Lower leg skin (tissue), 4 donors: Measurements from ENCODE around the gene ARL2BP. TPM values are rescaled to one million over a fixed set of nuclear protein-coding genes. Genes with fewer than 3 reads are reported as not detected.

ENCODE experiments used
- DNase-seq, 2 donors: peaks; one replicate each; pipeline ENCODE4 v3.0.0-alpha.2; 2019; ENCODE audit warnings: low spot score in 2 of 2
- H3K4me3 ChIP-seq: fragments of 200-600 bp; sonication (generic); 2 replicates; pipeline ENCODE4 v1.5.1; 2017; ENCODE audit warnings: mild to moderate bottlenecking, low read depth; ENCODE audit not compliant: poor library complexity, severe bottlenecking
- POLR2A ChIP-seq, 2 donors: fragments of 450-650 bp; IDR thresholded peaks; one replicate each; pipeline ENCODE4 v1.6.1; 2016 to 2017; ENCODE audit warnings: antibody characterized with exemption in 2 of 2, mild to moderate bottlenecking in 1 of 2, moderate library complexity in 1 of 2
- WGBS, 2 donors: methylation state at CpG; one replicate each; pipeline ENCODE4 v1.1.5; 2018; 5-methylcytosine and 5-hydroxymethylcytosine counted together
- intact Hi-C: fragments of 100-400 bp; cut with DNase I; formaldehyde crosslinking; loops from one replicate; pipeline ENCODE4 v1.15.0; 2023; ENCODE audit warnings: low total_unique reads
- total RNA-seq, 4 donors: library from RNA; depleted of rRNA; stranded (reverse); fragments of >200 nt; gene quantifications; one replicate each; pipeline ENCODE4 v1.1.0, GENCODE V29; 2016
- TF ChIP-seq, protein P1 (sequence below), 3 donors: fragments of 450-650 bp; IDR thresholded peaks; one replicate each; pipeline ENCODE4 v1.5.1; 2016; ENCODE audit warnings: antibody characterized with exemption in 3 of 3, mild to moderate bottlenecking in 3 of 3, moderate library complexity in 2 of 3

Gene ARL2BP
- total RNA-seq, 4 donors from 2014 or later, result 36.3 to 62.6 (median 48.0) TPM

DNA sequence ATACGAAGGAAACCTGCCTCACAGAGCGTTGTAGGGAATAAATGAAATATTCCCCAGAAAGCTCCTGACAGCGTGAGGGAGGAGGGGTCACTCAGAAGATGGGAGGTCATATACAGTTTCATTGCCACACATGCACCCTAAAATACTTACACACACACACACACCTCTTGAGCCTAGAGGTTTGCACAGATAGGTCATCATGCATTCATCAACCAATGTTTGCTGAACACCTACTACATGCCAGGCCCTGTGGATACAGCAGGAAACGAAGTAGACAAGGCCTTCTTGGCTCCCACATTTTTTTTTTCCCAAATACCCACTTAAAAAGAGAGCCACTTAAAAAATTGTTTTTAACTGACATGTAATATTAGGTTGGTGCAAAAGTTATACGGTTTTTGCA is 40.3 kb downstream of the ARL2BP start:
- intact Hi-C loops, result no loop called here
- DNase-seq, result no peak
- H3K4me3 ChIP-seq, result no peak overlapping the region
- TF ChIP-seq POLR2A (IDR thresholded peaks at IDR 0.05), result no peak
- TF ChIP-seq, protein P1, sequence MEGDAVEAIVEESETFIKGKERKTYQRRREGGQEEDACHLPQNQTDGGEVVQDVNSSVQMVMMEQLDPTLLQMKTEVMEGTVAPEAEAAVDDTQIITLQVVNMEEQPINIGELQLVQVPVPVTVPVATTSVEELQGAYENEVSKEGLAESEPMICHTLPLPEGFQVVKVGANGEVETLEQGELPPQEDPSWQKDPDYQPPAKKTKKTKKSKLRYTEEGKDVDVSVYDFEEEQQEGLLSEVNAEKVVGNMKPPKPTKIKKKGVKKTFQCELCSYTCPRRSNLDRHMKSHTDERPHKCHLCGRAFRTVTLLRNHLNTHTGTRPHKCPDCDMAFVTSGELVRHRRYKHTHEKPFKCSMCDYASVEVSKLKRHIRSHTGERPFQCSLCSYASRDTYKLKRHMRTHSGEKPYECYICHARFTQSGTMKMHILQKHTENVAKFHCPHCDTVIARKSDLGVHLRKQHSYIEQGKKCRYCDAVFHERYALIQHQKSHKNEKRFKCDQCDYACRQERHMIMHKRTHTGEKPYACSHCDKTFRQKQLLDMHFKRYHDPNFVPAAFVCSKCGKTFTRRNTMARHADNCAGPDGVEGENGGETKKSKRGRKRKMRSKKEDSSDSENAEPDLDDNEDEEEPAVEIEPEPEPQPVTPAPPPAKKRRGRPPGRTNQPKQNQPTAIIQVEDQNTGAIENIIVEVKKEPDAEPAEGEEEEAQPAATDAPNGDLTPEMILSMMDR (IDR thresholded peaks at IDR 0.05), result no peak
- WGBS, 2 donors, result 67 to 75% methylated on average over 5 of the region's 5 CpGs

DNA sequence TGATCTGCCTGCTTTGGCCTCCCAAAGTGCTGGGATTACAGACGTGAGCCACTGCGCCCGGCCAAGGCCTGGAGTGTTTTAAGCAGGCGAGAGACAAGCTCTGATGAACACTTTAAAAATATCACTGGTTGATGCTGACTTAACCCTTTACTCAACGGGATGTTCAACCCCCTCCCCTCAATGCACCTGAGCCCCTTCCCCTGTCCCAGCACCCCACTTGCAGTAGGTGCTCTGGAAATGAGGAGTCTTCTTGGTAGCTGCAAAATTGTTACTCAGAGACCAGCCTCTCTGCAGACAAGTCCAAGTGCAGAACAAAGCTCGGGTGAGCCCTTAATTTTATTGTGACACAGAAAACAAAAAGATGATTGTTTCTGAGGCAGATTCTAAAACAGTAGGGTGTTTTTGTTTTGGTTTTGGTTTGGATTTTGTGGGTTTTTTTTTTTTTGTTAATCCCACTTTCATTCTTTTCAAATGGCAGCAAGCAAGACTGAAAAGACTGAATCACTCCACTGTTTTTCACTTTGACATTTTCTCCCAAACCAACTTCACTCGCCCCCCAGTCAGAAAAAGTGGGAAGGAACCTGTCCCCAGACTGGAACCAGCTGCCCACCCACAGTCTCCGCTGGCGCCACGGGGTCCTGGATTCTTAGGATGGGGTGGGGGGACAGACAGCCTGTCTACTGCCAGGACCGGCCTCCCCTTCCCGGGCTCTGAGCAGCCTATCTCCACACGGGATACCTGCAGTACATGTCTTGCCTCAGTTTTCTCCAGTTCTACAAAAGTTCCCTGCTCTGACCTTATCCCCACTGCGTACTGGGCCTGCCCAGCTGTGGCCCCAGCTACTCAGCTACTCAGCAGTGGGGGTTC is 44.6 kb downstream of the ARL2BP start:
- TF ChIP-seq POLR2A (IDR thresholded peaks at IDR 0.05), result no peak
- TF ChIP-seq, protein P1 (IDR thresholded peaks at IDR 0.05), result no peak
- intact Hi-C loops, result no loop called here
- WGBS, 2 donors, result 68% methylated on average over 14 of the region's 14 CpGs
- DNase-seq, result no peak
- no peak overlapping the region for H3K4me3 ChIP-seq

DNA sequence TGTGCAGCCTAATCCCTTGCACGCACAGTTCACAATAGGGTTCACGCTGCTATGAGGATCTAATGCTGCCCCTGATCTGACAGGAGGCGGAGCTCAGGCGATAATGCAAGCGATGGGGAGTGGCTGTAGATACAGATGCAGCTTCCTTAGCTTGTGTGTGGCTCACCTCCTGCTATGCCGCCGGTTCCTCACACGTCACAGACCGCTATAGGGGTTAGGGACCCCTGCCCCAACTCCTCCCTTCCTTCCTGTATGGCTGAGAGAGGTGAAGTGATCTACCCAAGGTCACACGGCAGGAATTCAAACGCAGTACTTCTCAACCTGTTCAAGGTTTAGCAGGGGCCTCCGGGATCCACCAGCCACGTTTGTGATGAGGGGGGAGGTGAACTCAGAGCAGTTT is 52.8 kb downstream of the ARL2BP start:
- intact Hi-C loops, result no loop called here
- 59 to 80% methylated on average over 10 to 13 of the region's 13 CpGs for WGBS, 2 donors
- DNase-seq, result no peak
- H3K4me3 ChIP-seq, result no peak overlapping the region
- TF ChIP-seq, protein P1 (IDR thresholded peaks at IDR 0.05), result no peak
- no peak for TF ChIP-seq POLR2A (IDR thresholded peaks at IDR 0.05)

DNA sequence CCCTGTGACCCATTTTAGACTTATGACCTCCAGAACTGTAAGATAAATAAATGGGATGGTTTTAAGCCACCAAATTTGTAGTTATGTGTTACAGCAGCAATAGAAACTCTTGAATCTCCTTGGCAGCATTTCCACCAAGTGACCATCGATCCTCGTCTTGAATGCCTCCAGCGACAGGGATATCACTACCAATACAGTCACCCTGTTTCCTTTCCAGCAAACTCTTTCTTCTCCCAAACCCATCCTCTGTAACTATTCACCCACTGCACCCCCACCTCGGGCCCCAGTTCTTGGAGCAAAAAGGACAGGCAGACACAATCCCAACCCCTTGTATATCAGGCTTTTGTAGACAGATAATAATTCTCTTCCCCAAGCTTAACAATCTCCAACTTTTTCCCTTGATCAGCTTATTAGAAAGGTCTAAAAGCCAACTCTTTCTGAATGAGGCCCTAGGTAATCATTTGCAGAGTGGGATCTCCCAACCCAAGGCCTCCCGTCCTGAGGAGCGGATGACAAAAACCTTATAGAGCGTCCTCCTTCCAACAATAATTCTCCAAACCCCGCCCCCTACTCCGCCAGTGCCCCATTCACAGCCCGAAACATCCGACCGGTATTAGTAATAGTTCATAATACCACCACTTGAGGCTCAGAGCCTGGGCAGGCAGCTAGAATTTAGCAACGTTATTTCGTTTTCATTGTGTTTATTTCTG is 54.1 kb downstream of the ARL2BP start:
- H3K4me3 ChIP-seq, result no peak overlapping the region
- intact Hi-C loops, result no loop called here
- peak; percentile 59 to 93 for DNase-seq
- WGBS, 2 donors, result 18% methylated on average over 14 of the region's 14 CpGs
- no peak for TF ChIP-seq POLR2A (IDR thresholded peaks at IDR 0.05)
- TF ChIP-seq, protein P1 (IDR thresholded peaks at IDR 0.05), result no peak

DNA sequence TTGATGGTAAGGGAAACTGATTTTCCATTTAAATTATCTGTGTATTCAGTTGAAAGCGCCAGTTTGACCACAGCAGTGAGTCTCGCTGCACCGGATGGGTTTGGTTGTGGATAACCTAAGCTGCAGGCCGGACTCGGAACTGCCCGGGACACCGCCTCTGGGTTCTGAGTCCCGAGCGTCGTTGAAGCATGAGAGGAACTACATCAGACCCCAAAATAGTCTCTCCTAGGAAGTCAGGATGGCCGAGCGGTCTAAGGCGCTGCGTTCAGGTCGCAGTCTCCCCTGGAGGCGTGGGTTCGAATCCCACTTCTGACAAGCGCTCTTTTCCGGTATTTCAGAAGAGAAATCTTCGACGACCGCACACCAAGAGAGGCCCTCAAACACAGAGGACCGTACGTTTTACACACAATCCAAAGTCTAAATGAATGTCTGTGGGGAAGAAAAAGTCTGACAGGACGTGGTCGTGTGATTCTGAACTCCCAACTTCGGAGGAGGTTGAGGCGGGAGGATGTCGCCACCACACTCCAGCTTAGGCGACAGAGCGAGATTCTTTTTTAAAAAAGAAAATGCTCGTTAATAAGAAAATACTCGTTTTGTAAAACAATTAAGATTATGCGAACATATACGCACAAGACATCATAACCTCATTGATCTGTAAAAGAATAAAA is 54.8 kb downstream of the ARL2BP start:
- TF ChIP-seq, protein P1 (IDR thresholded peaks at IDR 0.05), result peak in 1 of 3 donors; percentile 43
- no peak for TF ChIP-seq POLR2A (IDR thresholded peaks at IDR 0.05)
- peak; percentile 90 to 97 for DNase-seq
- WGBS, 2 donors, result 1% methylated on average over 35 of the region's 35 CpGs
- intact Hi-C loops, result loop anchor here (2.0 to 5.0 kb wide), 2 partner anchors 117 to 217 kb away; no protein-coding TSS in a partner anchor
- H3K4me3 ChIP-seq, result peak overlapping the region; percentile 18
